Measurements from ENCODE around the gene PRR11. TPM values are rescaled to one million over a fixed set of nuclear protein-coding genes. Genes with fewer than 3 reads are reported as not detected.
"Not testable (repeated sequence)": the region's sequence is repeated elsewhere in the genome, so short reads cannot be mapped to it uniquely, and the experiment has no call there.

PRR11 gene
- total RNA-seq, 1 donor from 2014 or later = 0.53 TPM

DNA sequence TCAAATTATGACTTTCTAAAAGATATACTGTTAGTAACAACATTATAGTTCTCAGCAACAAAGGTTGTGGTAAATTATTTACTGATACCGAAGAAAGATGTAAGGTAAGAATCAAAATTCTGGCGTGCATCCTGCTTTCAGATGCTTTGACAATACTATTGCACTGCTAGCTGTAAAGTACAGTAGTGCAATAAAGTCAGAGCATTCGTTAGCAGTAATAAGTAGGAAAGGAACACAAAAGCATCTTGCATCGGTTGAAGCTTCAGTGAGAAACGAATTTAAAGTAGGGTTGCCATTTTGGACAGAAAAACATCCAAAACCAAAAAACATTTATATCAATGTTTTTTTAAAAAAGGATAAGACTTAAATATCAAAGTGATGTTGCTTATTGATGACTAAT lies 4.5 kb upstream of the PRR11 start:
- no peak for ATAC-seq
- no peak for DNase-seq (ENCODE audit: low spot score)

DNA sequence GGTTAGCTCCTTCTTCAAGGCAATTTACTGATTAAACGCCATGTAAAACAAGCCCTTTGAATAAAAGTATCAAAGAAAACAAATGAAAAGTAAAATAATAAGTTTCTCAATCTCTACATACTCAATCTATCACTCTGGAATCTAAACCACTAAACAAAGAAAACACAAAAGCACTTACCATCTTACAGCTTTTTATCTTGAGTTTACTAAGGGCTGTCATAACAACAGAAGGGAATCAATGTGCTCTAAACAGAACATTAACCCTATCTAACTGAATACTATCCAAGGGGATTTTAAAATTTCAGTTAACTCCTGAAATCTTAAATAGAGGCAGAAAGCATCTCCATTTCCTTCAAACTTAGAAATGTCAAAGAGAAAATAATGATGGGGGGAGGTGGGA lies 4.0 kb upstream of the PRR11 start:
- DNase-seq (ENCODE audit: low spot score) (no peak), ATAC-seq (no peak)

DNA sequence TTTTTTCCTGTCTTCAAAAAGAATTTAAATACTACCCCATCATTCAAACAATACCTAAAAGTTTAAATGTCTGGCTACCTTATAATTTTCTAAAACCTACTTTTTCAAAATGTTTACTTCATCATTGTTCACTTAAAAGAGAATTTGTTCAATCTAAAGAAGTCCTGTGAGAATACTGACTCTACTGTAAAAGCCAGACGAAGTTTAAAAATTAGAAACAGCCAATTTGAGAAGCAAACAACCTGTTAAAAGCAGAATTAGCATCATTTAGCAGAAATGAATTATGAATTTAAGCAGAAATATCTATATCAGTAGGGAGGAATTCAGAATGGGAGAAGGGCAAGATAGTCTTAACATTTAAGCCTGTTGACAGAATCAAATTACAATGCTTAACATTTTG lies 2.6 kb upstream of the PRR11 start:
- ATAC-seq = no peak
- no peak for DNase-seq (ENCODE audit: low spot score)

DNA sequence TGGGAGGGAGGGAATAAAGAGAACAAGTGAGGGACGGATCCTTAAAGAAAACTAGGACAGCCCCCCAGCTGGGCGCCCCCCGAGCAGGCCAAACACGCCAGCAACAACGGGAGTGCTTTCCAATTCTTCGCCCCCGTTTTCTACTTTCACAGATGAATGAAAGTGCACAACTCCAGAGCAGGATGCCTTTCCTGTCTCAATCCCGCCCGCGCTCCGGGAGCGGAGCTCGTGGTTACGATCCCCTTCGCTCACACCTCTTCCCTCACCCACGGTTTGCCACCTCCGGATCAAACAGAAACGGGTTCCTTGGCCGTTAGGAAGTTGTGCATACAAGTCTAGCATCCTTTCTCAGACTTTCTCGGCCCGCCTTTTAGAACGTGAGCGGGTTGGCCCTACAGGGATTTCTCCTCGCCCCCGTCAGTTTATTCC lies 1.2 kb upstream of the PRR11 start:
- DNase-seq (ENCODE audit: low spot score) (no peak), ATAC-seq (peak; percentile 2)

DNA sequence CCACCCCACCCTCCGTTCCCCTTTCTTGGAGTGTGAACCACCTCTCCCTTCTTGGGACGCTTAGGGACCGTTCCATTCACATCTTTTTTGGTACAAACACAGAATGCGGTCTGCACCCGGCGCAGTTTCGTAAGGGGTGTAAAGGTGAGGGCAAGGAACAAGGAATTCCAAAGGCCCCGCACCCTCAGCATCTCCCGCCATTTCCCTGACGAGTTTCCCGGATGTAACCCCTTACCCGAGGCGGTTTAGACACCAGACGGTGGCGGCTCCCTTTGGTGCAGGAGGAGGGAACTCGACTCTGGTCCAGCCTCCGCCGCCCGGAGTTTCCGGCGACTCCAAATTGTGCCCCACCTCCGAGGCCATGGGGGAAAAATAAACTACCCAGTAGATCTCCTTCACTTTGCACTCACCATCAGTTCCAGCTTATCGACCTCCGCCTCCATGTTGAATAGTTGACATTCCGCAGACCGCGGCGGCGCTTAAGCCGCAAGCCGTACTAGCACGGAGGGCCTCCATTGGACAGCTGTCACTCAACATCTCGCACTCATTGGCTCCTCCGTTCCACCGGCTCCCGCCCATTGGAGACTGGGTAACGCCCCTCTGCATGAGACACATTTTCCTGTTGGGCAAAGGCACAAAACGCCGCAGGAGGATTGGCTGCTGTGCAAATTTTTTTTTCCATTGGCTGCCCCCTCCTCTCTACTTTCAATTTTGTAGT lies 666 bp upstream of the PRR11 start, which contains the start of gene SKA2:
SKA2 (minus strand) TSS at position 466 of the 718 bp plus-strand sequence; CDS start at position 443, 23 bp downstream.
- ATAC-seq (peak; percentile 92), DNase-seq (ENCODE audit: low spot score) (peak; percentile 98)

DNA sequence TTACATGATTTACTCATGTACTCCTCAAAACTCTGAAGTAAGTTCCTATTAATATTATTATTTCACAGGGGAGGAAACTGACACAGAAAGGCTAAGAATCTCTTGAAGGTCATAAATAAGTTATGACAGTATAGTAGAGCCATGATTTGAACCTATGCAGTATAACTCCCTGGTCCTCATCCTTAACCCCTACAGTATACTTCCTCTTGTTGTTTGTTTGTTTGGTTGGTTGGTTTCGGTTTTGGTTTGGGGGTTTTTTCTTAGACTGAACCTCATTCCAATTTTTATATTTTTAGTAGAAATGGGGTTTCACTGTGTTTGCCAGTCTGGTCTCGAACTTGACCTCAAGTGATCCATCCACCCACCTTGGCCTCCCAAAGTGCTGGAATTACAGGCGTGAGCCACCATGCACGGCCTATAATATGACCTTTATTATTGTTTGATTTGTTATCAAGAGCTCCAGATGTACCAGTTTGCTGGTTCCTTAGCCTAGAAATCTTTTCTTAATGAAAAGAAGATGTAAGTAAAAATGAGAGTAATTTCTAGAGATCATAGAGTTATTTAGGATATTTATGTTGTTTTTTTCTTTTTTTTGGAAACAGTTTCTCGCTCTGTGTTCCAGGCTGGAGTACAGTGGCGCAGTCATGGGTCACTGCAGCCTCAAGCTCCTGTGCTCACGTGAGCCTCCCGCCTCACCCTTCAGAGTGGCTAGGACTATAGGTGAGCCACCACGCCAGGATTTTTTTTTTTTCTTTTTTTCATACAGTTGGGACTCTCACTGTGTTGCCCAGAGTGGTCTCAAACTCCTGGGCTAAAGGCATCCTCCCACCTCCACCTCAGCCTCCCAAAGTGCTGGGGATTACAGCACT lies 4.8 kb downstream of the PRR11 start:
- DNase-seq (ENCODE audit: low spot score) = no peak
- ATAC-seq = no peak

DNA sequence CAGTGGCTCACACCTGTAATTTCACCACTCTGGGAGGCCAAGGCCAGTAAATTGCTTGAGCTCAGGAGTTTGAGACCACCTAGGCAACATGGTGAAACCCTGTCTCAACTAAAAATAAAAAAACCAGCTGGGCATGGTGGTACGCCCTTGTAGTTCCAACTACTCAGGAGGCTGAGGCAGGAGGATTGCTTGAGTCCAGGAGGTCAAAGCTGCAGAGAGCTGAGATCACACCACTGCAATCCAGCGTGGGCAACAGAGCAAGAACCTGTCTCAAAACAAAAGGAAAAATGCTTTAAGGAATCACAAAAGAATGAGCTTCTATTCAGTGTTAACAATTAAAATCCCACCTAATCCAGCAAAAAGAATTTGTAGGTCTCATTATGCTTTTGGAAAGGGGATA lies 5.9 kb downstream of the PRR11 start:
- ATAC-seq = no peak
- peak; percentile 6 for DNase-seq (ENCODE audit: low spot score)

DNA sequence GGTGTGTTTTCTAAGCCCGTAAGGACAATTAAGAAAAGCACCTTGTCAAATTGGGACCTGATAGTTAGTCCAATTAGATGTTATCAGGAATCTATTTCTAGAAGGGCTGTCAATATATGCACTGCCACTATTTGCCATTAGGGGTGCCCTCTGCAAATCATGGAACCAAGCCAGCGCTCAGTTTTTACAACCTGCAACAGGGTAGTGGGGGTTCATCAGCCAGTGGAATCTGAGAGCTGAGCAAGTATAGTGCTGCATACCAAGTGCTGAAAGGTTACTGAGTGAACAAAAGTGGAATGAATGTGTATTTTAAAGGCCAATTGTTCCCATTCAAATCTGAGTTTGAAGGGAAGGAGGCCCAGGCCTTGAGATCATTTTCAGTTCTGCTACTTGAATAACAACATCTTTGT lies 10.4 kb downstream of the PRR11 start:
- DNase-seq (ENCODE audit: low spot score) (peak; percentile 46), ATAC-seq (peak; percentile 80)

DNA sequence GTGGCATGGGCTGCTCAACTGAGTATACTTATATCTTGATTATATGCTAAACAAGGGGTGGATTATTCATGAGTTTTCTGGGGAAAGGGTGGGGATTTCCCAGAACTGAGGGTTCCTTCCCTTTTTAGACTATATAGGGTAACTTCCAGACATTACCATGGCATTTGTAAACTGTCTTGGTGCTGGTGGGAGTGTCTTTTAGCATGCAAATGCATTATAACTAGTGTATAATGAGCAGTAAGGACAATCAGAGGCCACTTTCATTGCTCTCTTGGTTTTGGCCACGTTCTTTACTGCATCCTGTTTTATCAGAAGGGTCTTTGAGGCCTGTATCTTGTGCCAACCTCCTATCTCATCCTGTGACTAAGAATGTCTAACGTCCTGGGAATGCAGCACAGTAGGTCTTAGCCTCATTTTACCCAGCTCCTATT lies 12.0 kb downstream of the PRR11 start:
- ATAC-seq = no peak
- no peak for DNase-seq (ENCODE audit: low spot score)

DNA sequence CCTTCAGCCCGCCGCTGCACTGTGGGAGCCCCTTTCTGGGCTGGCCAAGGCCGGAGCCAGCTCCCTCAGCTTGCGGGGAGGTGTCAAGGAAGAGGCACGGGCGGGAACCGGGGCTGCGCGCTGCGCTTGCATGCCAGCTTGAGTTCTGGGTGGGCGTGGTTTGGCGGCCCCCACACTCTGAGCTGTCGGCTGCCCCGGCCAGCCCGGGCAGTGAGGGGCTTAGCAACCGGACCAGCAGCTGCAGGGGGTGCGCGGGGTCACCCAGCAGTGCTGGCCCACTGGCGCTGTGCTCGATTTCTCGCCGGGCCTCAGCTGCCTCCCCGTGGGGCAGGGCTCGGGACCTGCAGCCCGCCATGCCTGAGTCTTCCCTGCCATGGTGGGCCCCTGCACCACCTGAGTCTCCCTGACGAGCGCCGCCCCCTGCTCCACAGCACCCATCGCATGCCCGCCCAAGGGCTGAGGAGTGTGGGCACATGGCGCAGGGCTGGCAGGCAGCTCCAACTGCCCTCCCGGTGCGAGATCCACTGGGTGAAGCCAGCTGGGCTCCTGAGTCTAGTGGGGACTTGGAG lies 17.0 kb downstream of the PRR11 start:
- DNase-seq (ENCODE audit: low spot score) = no peak

DNA sequence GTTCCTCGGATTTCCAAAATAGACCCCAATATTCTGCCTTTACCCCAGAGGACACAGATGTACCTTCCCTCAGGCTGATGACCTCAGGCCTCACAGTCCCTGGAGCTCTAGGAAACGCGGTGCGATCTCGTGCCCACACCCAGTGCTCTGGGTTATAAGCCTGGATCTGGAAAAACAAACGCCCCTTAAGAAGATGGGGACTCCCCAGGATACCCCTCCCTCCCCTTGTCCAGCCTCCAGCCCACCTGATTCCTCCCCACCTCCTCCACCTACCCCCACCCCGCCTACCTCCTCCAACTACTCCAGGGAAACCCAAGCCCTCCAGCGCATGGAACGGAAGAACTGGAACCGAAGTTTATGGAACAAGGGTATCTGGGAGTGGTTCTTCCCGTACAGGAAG lies 19.1 kb downstream of the PRR11 start:
- DNase-seq (ENCODE audit: low spot score) (no peak), ATAC-seq (no peak)

More for the DNA sequence above, 17.0 kb downstream of the PRR11 start:
- ATAC-seq = no peak

DNA sequence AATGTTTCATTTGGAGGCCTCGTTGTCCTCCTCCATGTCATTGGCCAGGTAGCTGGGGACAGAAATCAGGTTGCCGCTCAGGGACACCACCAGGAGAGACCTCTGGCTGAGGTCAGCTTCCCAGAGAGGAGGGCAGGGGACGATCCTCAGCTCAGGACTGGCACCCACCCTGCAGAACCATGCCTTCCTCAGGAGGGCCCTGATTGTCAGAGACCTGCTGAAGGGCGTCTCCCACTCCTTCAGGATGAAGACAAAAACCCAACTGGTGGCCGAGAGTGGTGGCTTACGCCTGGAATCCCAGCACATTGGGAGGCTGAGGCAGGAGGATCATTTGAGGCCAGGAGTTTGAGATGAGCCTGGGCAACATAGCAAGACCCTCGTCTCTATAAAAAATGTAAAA lies 19.5 kb downstream of the PRR11 start:
- DNase-seq (ENCODE audit: low spot score) (no peak), ATAC-seq (no peak)

DNA sequence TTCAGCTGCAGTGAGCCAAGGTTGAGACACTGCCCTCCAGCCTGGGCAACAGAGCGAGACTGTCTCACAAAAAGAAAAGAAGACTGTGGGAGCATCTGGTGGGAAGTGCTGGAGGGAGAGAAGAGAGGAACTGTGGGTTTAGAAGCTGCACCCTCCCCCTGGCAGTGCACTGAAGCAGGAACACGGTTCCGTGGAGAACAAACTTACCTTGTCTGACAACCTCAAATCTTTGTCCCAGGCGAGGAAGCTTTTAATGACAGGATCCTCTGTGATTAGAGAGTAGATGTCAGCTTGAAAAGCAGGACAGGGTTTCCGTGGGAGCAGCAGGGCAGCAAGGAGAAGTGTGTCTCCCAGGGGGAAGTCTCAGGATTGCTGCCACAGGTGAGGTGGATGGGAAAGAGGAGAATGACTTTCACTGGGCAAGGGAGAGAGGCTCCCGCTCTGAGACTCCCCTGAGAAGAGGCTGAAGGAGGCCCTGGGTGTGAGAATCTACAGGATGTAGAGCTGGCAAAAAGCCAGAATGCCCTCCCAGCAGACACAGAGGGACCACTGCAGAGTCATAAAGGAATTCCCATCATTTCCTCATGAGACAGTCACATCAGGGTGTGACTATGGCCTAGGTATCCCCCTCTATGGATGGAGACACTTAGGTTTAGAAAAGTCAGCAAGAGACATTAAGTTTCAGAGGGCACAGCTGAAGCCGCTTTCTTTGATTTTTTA lies 22.9 kb downstream of the PRR11 start:
- ATAC-seq (no peak), DNase-seq (ENCODE audit: low spot score) (no peak)

DNA sequence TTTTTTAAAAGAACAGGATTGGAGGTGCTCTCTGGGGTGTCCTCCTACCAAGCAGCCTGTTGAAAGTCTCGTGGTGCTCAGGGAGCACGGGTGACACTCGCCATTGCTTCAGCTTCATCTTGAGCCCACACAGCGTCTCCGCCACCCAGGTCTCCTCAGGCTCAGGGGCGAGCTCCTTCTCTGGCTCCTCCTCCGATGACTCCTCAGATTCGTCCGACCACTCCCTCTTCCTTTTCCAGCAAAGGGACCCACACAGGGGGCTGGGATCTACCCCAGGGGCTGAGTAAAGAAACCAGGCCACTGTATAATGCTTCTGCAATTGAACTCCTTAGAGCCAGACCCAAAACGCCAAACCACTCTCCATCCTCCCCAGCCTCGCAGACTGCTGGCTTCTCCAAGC lies 24.1 kb downstream of the PRR11 start:
- not testable (repeated sequence) for DNase-seq (ENCODE audit: low spot score); ATAC-seq

DNA sequence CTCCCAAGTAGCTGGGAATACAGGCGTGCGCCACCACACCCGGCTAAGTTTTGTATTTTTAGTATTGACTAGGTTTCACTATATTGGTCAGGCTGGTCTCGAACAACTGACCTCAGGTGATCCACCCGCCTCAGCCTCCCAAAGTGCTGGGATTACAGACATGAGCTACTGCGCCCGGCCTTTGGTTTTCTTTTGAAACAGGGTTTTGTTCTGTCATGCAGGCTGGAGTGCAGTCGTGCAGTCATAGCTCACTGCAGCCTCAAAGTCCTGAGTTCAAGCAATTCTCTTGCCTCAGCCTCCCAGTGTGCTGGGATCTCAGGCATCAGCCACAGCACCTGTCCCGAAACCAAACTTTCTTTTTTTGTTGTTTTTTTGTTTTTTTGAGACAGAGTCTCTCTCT lies 25.1 kb downstream of the PRR11 start:
- DNase-seq (ENCODE audit: low spot score) = no peak
- no peak for ATAC-seq

DNA sequence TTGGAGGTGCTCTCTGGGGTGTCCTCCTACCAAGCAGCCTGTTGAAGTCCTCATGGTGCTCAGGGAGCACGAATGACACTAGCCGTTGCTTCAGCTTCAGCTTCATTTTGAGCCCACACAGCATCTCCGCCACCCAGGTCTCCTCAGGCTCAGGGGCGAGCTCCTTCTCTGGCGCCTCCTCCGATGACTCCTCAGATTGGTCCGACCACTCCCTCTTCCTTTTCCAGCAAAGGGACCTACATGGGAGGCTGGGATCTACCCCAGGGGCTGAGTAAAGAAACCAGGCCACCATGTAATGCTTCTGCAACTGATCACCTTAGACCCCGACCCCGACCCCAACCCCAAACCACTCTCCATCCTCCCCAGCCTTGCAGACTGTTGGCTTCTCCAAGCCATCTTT lies 25.9 kb downstream of the PRR11 start:
- ATAC-seq = no peak

DNA sequence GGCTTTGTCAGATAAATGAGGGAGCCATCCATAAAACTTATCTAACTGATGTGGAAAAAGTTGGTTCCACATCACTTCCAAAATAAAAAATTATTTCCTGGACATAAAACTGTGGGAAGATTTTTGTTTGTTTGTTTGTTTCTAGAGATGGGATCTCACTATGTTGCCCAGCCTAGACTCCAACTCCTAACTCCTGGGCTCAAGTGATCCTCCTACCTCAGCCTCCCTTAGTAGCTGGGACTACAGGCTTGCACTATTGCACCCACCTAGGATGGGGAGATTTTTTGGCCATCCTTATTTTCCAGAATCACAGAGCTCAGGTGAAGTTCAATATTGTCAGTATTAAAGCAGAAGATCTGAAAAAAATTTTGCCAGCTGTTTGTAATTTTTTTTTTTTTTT lies 30.5 kb downstream of the PRR11 start:
- ATAC-seq (no peak), DNase-seq (ENCODE audit: low spot score) (no peak)

More for the DNA sequence above, 25.9 kb downstream of the PRR11 start:
- no peak for DNase-seq (ENCODE audit: low spot score)

DNA sequence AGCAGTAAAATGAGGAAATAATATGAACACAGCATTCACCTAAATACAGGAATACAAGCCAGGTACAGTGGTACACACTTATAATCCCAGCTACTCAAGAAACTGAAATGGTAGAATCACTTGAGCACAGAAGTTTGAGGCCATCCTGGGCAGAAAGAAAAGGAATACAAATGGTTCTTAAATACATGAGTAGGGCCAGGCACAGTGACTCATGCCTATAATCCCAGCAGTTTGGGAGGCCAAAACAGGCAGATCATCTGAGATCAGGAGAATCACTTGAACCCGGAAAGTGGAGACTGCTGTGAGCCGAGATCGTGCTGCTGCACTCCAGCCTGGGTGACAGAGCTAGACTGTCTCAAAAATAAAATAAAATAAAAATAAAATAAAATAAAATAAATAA lies 31.3 kb downstream of the PRR11 start:
- ATAC-seq (no peak), DNase-seq (ENCODE audit: low spot score) (no peak)

DNA sequence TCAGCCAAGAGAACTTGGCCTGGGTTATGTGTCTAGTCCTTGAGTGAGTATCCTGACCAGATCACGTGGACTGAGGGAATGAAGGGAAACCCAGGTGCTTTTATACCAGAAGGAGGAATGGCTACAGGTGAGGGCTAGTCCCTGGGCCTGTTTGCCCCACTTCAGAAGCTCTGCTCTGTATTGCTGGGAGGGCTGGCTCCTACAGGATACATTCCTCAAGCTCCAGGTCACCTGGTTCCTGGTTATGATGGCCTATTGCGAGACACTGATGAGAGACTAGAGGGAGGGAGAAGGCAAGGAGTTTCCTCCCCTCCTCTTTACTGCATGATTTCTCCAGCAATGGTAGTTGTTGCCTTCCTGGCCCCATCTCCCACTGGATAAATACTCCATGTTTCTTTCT lies 35.3 kb downstream of the PRR11 start:
- DNase-seq (ENCODE audit: low spot score) (no peak), ATAC-seq (no peak)

DNA sequence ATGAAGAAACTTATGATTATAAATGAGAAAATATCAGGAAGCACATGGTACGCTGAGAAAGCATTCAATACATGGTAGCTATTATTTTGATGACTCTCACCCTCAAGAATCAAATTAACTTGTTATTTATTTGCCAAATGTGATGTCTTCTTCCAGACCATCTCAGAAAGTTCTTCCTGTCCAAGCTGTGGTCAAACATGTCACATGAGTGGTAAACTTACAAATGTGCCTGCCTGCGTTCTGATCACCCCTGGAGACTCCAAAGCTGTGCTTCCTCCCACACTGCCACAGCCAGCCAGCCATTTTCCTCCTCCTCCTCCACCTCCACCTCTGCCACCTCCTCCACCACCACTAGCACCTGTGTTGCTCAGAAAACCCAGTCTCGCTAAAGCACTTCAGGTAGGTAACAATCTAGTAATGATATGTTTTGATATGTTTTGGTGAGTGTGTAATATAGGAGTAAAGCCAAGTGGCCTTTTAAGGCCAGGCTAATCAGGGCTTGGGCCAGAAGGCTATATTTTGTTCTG lies 37.9 kb downstream of the PRR11 start:
- no peak for DNase-seq (ENCODE audit: low spot score)
- no peak for ATAC-seq

DNA sequence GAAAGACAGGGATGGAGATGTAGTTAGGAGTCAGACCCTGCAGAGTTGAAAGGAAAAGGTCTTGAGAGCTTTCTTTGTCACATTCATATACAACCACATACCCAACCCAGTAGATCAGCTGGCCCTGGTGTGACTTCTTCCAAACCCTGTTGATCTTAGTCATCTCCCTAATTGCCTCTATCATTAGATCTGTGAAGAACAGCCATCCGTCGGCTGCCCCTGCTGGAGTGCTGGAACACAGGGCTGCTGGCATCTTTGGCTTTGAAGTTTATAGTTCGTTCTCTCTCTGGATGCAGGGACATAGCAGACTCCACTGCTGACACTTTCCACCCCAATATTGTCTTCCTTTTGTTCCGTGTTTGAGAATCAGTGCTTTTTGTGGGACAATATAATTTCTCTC lies 43.9 kb downstream of the PRR11 start:
- DNase-seq (ENCODE audit: low spot score) (no peak), ATAC-seq (no peak)

Data from left lobe of liver (tissue), 2 donors.